Body of pancreas (tissue), 4 donors: ENCODE results near the gene LAIR1. TPM values are rescaled to one million over a fixed set of nuclear protein-coding genes. Genes with fewer than 3 reads are reported as not detected.

Source experiments
- ATAC-seq: fragments of 150-250 bp; one replicate; pipeline ENCODE4 v1.9.1; 2016
- DNase-seq, 4 donors: peaks; one replicate each; pipeline ENCODE4 v3.0.0-alpha.2; 2019
- H3K27ac ChIP-seq, 4 donors: fragments of 200-600 bp; sonication (generic); 1 replicate in 3 of 4; 2 replicates in 1 of 4; pipeline versions ENCODE4 v1.5.1 to v1.6.1; 2016 to 2019; ENCODE audit warnings: mild to moderate bottlenecking in 1 of 4, mixed read lengths in 1 of 4, moderate library complexity in 1 of 4
- H3K27me3 ChIP-seq, 2 donors: fragments of 200-600 bp; sonication (generic); one replicate each; pipeline ENCODE4 v1.6.0; 2016; ENCODE audit warnings: mild to moderate bottlenecking in 1 of 2
- H3K36me3 ChIP-seq, 2 donors: fragments of 200-600 bp; sonication (generic); replicated peaks in 1 of 2; 2 replicates each; pipeline ENCODE4 v1.5.1; 2016; ENCODE audit warnings: low read depth in 2 of 2; ENCODE audit not compliant: insufficient read depth in 1 of 2
- H3K4me1 ChIP-seq: fragments of 200-600 bp; sonication (generic); one replicate; pipeline ENCODE4 v1.6.0; 2016
- H3K4me3 ChIP-seq, 2 donors: fragments of 200-600 bp; sonication (generic); 1 replicate in 1 of 2; 2 replicates in 1 of 2; pipeline ENCODE4 v1.5.1; 2016 to 2019
- H3K9me3 ChIP-seq, 3 donors: fragments of 200-600 bp; sonication (generic); 1 replicate in 2 of 3; 2 replicates in 1 of 3; pipeline ENCODE4 v1.5.1; 2016
- CTCF ChIP-seq, 7 experiments: fragments of 450-650 bp in 4 of 7; fragments of 200-600 bp in 3 of 7; sonication (generic) in 3 of 7; IDR thresholded peaks; one replicate each; pipeline ENCODE4 v1.5.1; 2016 to 2019; ENCODE audit warnings: antibody characterized with exemption in 7 of 7
- POLR2A ChIP-seq, 3 donors: fragments of 450-650 bp; IDR thresholded peaks; one replicate each; pipeline ENCODE4 v1.6.1; 2016; ENCODE audit warnings: antibody characterized with exemption in 3 of 3, mild to moderate bottlenecking in 2 of 3
- whole genome bisulfite sequencing, 2 donors: methylation state at CpG; one replicate each; pipeline ENCODE4 v1.1.5; 2017; 5-methylcytosine and 5-hydroxymethylcytosine counted together
- intact Hi-C: fragments of 100-400 bp; cut with DNase I; formaldehyde crosslinking; loops from one replicate; pipeline ENCODE4 v1.15.1; 2023
- total RNA-seq, 2 donors: library from RNA; depleted of rRNA; stranded (reverse); fragments of >200 nt; gene quantifications; one replicate each; pipeline ENCODE4 v1.1.0, GENCODE V29; 2016

LAIR1 gene
- total RNA-seq, 2 donors from 2014 or later = 2.9 to 35.6 TPM

GRCh38 chr19:54357381-54357780, 7.3 kb downstream of the LAIR1 start:
- intact Hi-C loops = no loop called here
- Histone ChIP-seq H3K9me3 (no peaks in the 10 kb centered on the region), H3K4me1 (no peaks in the 10 kb centered on the region), H3K27ac (no peak overlapping the region), H3K36me3 (no peaks in the 10 kb centered on the region), H3K4me3 (no peak overlapping the region), H3K27me3 (no peaks in the 10 kb centered on the region)
- DNase-seq = no peak
- 68 to 73% methylated on average over 15 to 16 of the region's 16 CpGs for WGBS, 2 donors
- ATAC-seq = no peak
- TF ChIP-seq POLR2A (IDR thresholded peaks at IDR 0.05) (no peak), CTCF (IDR thresholded peaks at IDR 0.05) (no peak)

- TF ChIP-seq CTCF (IDR thresholded peaks at IDR 0.05) (no peak), POLR2A (IDR thresholded peaks at IDR 0.05) (no peak)
- no peaks in the 10 kb centered on the region for H3K27me3 ChIP-seq
- H3K36me3 ChIP-seq = no peaks in the 10 kb centered on the region
- ATAC-seq (no peak), DNase-seq (no peak)
- H3K9me3 ChIP-seq = no peaks in the 10 kb centered on the region
- intact Hi-C loops = no loop called here
- H3K4me3 ChIP-seq = no peak overlapping the region
- 52 to 54% methylated on average over 12 of the region's 12 CpGs for WGBS, 2 donors
- H3K4me1 ChIP-seq = no peaks in the 10 kb centered on the region
- no peak overlapping the region for H3K27ac ChIP-seq
These were observed 8.2 kb downstream of the LAIR1 start for GRCh38 chr19:54356444-54357056.

- WGBS, 2 donors = 69 to 79% methylated on average over 14 of the region's 14 CpGs
- no peaks in the 10 kb centered on the region for H3K27me3 ChIP-seq
- intact Hi-C loops = no loop called here
These were observed 9.1 kb downstream of the LAIR1 start for GRCh38 chr19:54355675-54356074.

GRCh38 chr19:54354761-54355160, 10.0 kb downstream of the LAIR1 start:
- Histone ChIP-seq H3K4me3 (no peak overlapping the region), H3K36me3 (no peaks in the 10 kb centered on the region), H3K27me3 (no peaks in the 10 kb centered on the region), H3K27ac (no peak overlapping the region), H3K4me1 (no peaks in the 10 kb centered on the region), H3K9me3 (no peaks in the 10 kb centered on the region)
- ATAC-seq (no peak), DNase-seq (no peak)
- WGBS, 2 donors = 38 to 53% methylated on average over 3 of the region's 3 CpGs
- intact Hi-C loops = no loop called here
- TF ChIP-seq POLR2A (IDR thresholded peaks at IDR 0.05) (no peak), CTCF (IDR thresholded peaks at IDR 0.05) (no peak)

More at GRCh38 chr19:54355675-54356074, 9.1 kb downstream of the LAIR1 start:
- H3K4me3 ChIP-seq = no peak overlapping the region
- H3K27ac ChIP-seq = no peak overlapping the region
- no peaks in the 10 kb centered on the region for H3K4me1 ChIP-seq
- ATAC-seq (no peak), DNase-seq (no peak)
- H3K36me3 ChIP-seq = no peaks in the 10 kb centered on the region
- H3K9me3 ChIP-seq = no peaks in the 10 kb centered on the region
- no peak for TF ChIP-seq CTCF (IDR thresholded peaks at IDR 0.05)
- TF ChIP-seq POLR2A (IDR thresholded peaks at IDR 0.05) = no peak

GRCh38 chr19:54352546-54352945, 12.2 kb downstream of the LAIR1 start:
- TF ChIP-seq POLR2A (IDR thresholded peaks at IDR 0.05) = no peak
- no peak for TF ChIP-seq CTCF (IDR thresholded peaks at IDR 0.05)
- intact Hi-C loops = no loop called here
- no peak for DNase-seq
- no peak for ATAC-seq
- H3K4me3 ChIP-seq = no peak overlapping the region
- WGBS, 2 donors = 28% methylated on average over 3 of the region's 3 CpGs
- H3K27me3 ChIP-seq = no peaks in the 10 kb centered on the region
- H3K27ac ChIP-seq = no peak overlapping the region
- no peaks in the 10 kb centered on the region for H3K36me3 ChIP-seq
- H3K4me1 ChIP-seq = no peaks in the 10 kb centered on the region
- no peaks in the 10 kb centered on the region for H3K9me3 ChIP-seq
